Urothelium cell line (cell line): ENCODE results near the gene NEURL1B.
"Not testable (repeated sequence)": the region's sequence is repeated elsewhere in the genome, so short reads cannot be mapped to it uniquely, and the experiment has no call there.

Source experiments
- DNase-seq: peaks from one replicate; pipeline ENCODE4 v3.0.0; 2011; ENCODE audit warnings: low spot score, mixed read lengths
- FAIRE-seq: peaks from 2 replicates; lab custom pipeline; 2011; peaks lifted over from hg19 to GRCh38; lab: Jason Lieb, UNC

NEURL1B gene

GRCh38 chr5:172647352-172648012 is 6.4 kb downstream of the NEURL1B start:
- DNase-seq (no peak), FAIRE-seq (no peak)

- DNase-seq (peak; percentile 54), FAIRE-seq (no peak)
Measured at GRCh38 chr5:172648013-172648381, 6.9 kb downstream of the NEURL1B start.

- DNase-seq (no peak), FAIRE-seq (no peak)
Measured at GRCh38 chr5:172648755-172649154, 7.7 kb downstream of the NEURL1B start.

- not testable (repeated sequence) for DNase-seq, FAIRE-seq
Measured at GRCh38 chr5:172656496-172656895, 15.4 kb downstream of the NEURL1B start.

- not testable (repeated sequence) for FAIRE-seq
Measured at GRCh38 chr5:172657524-172658233, 16.6 kb downstream of the NEURL1B start.

GRCh38 chr5:172658391-172658790 is 17.3 kb downstream of the NEURL1B start:
- DNase-seq (no peak), FAIRE-seq (no peak)

More at GRCh38 chr5:172657524-172658233, 16.6 kb downstream of the NEURL1B start:
- not testable (repeated sequence) for DNase-seq

GRCh38 chr5:172658961-172659501 is 18.0 kb downstream of the NEURL1B start:
- FAIRE-seq (no peak), DNase-seq (no peak)

GRCh38 chr5:172659570-172659908 is 18.5 kb downstream of the NEURL1B start:
- DNase-seq = no peak
- FAIRE-seq = no peak

- DNase-seq = peak; percentile 80
- FAIRE-seq = peak; percentile 65
Measured at GRCh38 chr5:172659909-172660628, 19.0 kb downstream of the NEURL1B start.

- FAIRE-seq (no peak), DNase-seq (no peak)
Measured at GRCh38 chr5:172660974-172661373, 19.9 kb downstream of the NEURL1B start.

GRCh38 chr5:172661526-172661925 is 20.5 kb downstream of the NEURL1B start:
- no peak for FAIRE-seq

GRCh38 chr5:172662596-172662995 is 21.5 kb downstream of the NEURL1B start:
- DNase-seq (no peak), FAIRE-seq (no peak)

More at GRCh38 chr5:172661526-172661925, 20.5 kb downstream of the NEURL1B start:
- DNase-seq = no peak

- no peak for DNase-seq
- FAIRE-seq = no peak
Measured at GRCh38 chr5:172664018-172664417, 23.0 kb downstream of the NEURL1B start.

- no peak for FAIRE-seq
- no peak for DNase-seq
Measured at GRCh38 chr5:172664681-172665541, 23.8 kb downstream of the NEURL1B start.

- DNase-seq (no peak), FAIRE-seq (no peak)
Measured at GRCh38 chr5:172666251-172666650, 25.2 kb downstream of the NEURL1B start.

GRCh38 chr5:172667786-172668593 is 26.9 kb downstream of the NEURL1B start:
- no peak for DNase-seq
- no peak for FAIRE-seq

GRCh38 chr5:172668594-172669071 is 27.6 kb downstream of the NEURL1B start:
- DNase-seq = no peak
- no peak for FAIRE-seq

GRCh38 chr5:172669386-172670004 is 28.4 kb downstream of the NEURL1B start:
- FAIRE-seq (no peak), DNase-seq (no peak)

GRCh38 chr5:172670005-172670402 is 28.9 kb downstream of the NEURL1B start:
- DNase-seq = no peak
- no peak for FAIRE-seq
